ENCODE results near the gene COX8C.

Gene COX8C

GRCh38 chr14:93302688-93303581 is 44.0 kb upstream of the COX8C start:
- H3K9ac ChIP-seq, result no peak overlapping the region
- H3K4me2 ChIP-seq (ENCODE audit: low read length), result no peak overlapping the region
- no peak overlapping the region for H2AFZ ChIP-seq
- H3K27me3 ChIP-seq (ENCODE audit: control insufficient read depth, insufficient read depth, low read length), result no peaks in the 10 kb centered on the region
- H3K36me3 ChIP-seq (ENCODE audit: control insufficient read depth, insufficient read depth, low read length), result no peaks in the 10 kb centered on the region
- H3K27ac ChIP-seq, result no peak overlapping the region
- no peak overlapping the region for H3K4me3 ChIP-seq (ENCODE audit: low read depth, low read length)
- peaks cover 38% of the 10 kb centered on the region for H3K79me2 ChIP-seq
- H3K9me3 ChIP-seq (ENCODE audit: control insufficient read depth, low read length), result no peaks in the 10 kb centered on the region
- peaks cover 16% of the 10 kb centered on the region for H3K4me1 ChIP-seq
- TF ChIP-seq CTCF (IDR thresholded peaks at IDR 0.05), result no peak

- Histone ChIP-seq H3K4me3 (ENCODE audit: low read depth, low read length) (no peak overlapping the region), H3K36me3 (ENCODE audit: control insufficient read depth, insufficient read depth, low read length) (no peaks in the 10 kb centered on the region), H3K9me3 (ENCODE audit: control insufficient read depth, low read length) (no peaks in the 10 kb centered on the region), H3K27ac (no peak overlapping the region), H3K79me2 (peaks cover 38% of the 10 kb centered on the region), H3K27me3 (ENCODE audit: control insufficient read depth, insufficient read depth, low read length) (no peaks in the 10 kb centered on the region), H3K9ac (no peak overlapping the region), H3K4me2 (ENCODE audit: low read length) (no peak overlapping the region), H3K4me1 (peaks cover 16% of the 10 kb centered on the region), H2AFZ (no peak overlapping the region)
- no peak for TF ChIP-seq CTCF (IDR thresholded peaks at IDR 0.05)
These were observed 43.3 kb upstream of the COX8C start for GRCh38 chr14:93303659-93304058.

- no peak for TF ChIP-seq CTCF (IDR thresholded peaks at IDR 0.05)
- no peak overlapping the region for H3K4me2 ChIP-seq (ENCODE audit: low read length)
- peaks cover 35% of the 10 kb centered on the region for H3K79me2 ChIP-seq
- no peak overlapping the region for H3K4me3 ChIP-seq (ENCODE audit: low read depth, low read length)
- no peak overlapping the region for H3K27ac ChIP-seq
- no peak overlapping the region for H3K9ac ChIP-seq
- H3K9me3 ChIP-seq (ENCODE audit: control insufficient read depth, low read length), result no peaks in the 10 kb centered on the region
- no peak overlapping the region for H2AFZ ChIP-seq
- no peaks in the 10 kb centered on the region for H3K36me3 ChIP-seq (ENCODE audit: control insufficient read depth, insufficient read depth, low read length)
- peaks cover 23% of the 10 kb centered on the region for H3K4me1 ChIP-seq
- no peaks in the 10 kb centered on the region for H3K27me3 ChIP-seq (ENCODE audit: control insufficient read depth, insufficient read depth, low read length)
These were observed 42.2 kb upstream of the COX8C start for GRCh38 chr14:93304771-93305170.

- Histone ChIP-seq H2AFZ (no peak overlapping the region), H3K27ac (no peak overlapping the region), H3K4me3 (ENCODE audit: low read depth, low read length) (no peak overlapping the region), H3K27me3 (ENCODE audit: control insufficient read depth, insufficient read depth, low read length) (no peaks in the 10 kb centered on the region), H3K9me3 (ENCODE audit: control insufficient read depth, low read length) (no peaks in the 10 kb centered on the region), H3K4me1 (peaks cover 21% of the 10 kb centered on the region), H3K9ac (no peak overlapping the region), H3K36me3 (ENCODE audit: control insufficient read depth, insufficient read depth, low read length) (no peaks in the 10 kb centered on the region), H3K4me2 (ENCODE audit: low read length) (no peak overlapping the region), H3K79me2 (peaks cover 32% of the 10 kb centered on the region)
- TF ChIP-seq CTCF (IDR thresholded peaks at IDR 0.05), result no peak
These were observed 41.1 kb upstream of the COX8C start for GRCh38 chr14:93305725-93306418.
